ENCODE measurements around the gene PLPPR3.
A peak's percentile ranks its signal among the peaks of the same experiment; 100 is the strongest.

The PLPPR3 gene, protein sequence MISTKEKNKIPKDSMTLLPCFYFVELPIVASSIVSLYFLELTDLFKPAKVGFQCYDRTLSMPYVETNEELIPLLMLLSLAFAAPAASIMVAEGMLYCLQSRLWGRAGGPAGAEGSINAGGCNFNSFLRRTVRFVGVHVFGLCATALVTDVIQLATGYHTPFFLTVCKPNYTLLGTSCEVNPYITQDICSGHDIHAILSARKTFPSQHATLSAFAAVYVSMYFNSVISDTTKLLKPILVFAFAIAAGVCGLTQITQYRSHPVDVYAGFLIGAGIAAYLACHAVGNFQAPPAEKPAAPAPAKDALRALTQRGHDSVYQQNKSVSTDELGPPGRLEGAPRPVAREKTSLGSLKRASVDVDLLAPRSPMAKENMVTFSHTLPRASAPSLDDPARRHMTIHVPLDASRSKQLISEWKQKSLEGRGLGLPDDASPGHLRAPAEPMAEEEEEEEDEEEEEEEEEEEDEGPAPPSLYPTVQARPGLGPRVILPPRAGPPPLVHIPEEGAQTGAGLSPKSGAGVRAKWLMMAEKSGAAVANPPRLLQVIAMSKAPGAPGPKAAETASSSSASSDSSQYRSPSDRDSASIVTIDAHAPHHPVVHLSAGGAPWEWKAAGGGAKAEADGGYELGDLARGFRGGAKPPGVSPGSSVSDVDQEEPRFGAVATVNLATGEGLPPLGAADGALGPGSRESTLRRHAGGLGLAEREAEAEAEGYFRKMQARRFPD

DNA sequence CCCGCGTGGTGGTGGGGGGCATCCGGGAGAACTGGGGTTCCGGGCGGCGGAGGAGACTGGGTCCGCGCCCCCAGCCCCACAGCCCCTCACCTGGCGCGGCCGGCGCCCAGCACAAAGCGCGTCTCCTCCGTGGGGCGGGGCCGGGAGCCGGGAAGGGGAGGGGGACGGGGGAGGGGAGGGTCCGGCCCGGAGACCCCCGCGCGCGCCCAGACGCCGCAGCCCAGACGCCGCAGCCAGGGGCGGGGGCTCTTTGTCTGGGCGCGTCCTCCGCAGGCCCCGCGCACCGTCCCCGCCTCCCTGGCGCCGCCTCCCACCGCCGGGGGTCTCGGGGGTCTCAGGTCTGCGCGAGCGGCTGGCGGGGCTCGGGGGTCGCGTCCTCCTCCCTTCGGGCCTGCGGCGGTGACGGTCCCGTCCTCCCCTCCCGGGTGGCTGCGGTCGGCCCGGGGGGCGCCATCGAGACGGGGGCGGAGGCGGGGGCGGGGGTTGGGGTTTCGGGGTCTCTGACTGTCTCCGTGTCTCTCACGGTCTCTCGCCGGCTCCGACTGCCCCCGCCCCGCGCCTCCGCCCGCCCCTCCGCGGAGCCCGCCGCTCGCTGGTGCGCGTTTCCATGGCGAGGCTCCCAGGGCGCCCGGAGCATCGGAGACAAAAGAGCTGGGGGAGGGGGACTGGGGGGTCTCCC, at the start of gene PLPPR3:
Gene PLPPR3 (minus strand): TSS at position 131 of the 679 bp plus-strand sequence. CDS start 396 bp downstream, outside the sequence.
- DNase-seq (ENCODE audit: low read depth): no peak

DNA sequence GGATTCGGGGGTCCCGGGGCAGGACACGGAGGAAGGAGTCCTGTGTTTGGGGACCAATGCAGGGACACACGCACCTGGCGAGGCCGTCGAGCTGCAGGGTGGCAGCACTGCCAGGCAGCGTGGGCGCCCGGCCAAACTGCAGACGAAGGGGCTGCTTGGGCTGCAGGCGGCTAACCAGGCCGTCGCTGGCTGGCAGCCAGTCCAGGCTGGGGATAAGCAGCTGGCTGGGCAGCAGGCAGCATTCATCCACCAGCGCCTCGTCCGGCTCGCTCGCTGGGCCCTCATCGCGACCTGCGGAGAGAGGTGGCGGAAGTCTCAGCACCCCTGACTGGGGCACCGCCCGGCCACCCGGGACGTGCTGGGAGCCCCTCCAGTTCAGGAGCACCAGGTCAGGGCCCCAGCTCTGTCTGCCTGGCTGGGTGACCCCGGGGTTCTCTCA, 49.2 kb upstream of the PLPPR3 start:
- DNase-seq (ENCODE audit: low read depth): no peak

DNA sequence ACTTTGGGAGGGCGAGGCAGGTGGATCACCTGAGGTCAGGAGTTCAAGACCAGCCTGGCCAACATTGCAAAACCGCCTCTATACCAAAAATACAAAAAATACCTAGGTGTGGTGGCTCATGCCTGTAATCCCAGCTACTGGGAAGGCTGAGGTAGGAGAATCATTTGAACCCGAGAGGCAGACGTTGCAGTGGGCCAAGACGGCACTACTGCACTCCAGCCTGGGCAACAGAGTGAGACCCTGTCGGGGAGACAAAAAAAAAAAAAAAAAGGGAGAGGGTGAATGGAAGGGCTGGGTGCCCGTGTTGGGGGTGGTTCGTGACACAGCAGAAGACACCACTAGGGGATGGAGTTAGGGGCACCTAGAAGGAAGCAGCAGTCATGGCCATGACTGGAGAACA, 48.6 kb upstream of the PLPPR3 start:
- DNase-seq (ENCODE audit: low read depth): no peak

DNA sequence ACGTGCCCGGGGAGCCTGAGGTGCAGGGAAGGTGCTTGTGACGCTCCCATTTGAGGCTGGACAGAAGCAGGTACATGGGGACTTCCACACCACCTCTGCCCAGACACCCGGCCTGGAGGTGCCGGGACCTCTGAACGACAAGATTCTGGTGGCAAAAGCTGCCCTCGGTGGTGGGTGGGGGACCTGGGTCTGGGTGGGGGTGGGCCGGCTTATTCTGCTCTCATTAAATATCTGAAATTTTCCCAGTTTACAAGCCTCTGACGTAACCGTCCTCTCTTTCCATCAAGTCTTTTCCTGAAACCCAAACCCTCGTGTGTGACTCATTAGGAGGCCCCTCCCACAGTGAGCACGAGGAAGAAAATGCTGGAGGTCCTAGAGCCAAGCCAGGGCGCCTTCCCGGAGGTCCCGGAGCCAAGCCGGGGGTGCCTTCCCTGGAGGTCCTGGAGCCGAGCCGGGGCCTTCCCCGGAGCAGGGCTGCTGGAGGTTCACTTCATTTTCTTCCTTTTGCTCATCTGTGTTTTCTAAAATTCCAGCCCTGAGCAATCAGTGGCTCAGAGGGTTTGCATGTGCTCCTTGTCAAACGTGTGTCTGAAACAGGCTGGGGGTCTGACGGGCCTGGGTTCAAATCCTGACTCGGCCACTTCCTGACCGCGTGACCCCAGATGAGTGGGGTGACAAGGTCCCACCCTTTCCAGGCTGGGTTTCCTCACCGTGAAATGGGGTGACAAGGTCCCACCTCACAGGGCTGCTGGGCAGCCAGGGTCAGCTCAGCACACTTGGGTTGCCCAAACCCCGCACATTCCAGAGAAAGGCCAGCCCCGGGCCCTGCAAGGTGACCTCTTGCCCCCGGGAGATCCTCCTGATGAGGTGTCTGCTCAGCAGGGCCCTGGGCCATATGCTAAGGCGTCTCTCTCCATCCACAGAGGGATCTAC, 47.8 kb upstream of the PLPPR3 start:
- no peak for DNase-seq (ENCODE audit: low read depth)

GRCh38 chr19:868458-869244, 46.9 kb upstream of the PLPPR3 start:
- DNase-seq (ENCODE audit: low read depth): no peak

- no peak for DNase-seq (ENCODE audit: low read depth)
These were observed 46.2 kb upstream of the PLPPR3 start for GRCh38 chr19:867855-868457.

DNA sequence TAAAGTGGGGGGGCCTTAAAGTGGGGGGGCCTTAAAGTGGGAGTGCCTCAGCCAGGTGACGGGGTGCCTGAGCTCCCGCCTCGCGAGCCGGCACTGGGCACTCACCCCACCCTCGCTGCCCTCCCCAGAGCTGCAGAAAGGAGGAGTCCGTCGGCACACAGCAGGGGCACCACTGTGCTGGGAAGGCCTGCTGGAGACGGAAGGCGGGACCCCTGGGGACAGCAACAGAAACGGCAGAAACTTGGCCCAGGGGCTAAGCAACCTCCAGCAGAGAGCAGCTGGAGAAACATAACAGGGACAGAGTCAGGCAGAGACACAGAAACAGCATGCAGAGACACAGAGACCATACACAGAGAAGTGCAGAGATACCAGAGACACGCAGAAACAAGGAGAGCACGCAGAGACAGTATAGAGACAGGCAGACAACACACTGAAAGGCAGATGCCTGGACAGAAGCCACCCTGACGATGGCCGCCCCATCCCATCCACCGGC, 45.6 kb upstream of the PLPPR3 start:
- DNase-seq (ENCODE audit: low read depth): no peak

- DNase-seq (ENCODE audit: low read depth): no peak
These were observed 45.1 kb upstream of the PLPPR3 start for GRCh38 chr19:866769-867300.

DNA sequence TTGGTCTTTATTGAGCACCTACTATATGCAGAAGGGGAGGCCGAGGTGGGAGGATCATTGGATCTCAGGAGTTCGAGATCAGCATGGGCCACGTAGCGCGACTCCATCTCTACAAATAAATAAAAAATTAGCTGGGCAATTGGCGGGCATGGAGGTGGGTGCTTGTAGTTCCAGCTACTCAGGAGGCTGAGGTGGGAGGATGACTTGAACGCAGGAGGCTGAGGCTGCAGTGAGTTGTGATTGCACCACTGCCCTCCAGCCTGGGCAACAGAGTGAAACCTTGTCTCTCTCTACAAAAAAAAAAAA, 41.5 kb upstream of the PLPPR3 start:
- no peak for DNase-seq (ENCODE audit: low read depth)

- DNase-seq (ENCODE audit: low read depth): peak; percentile 55
These were observed 41.0 kb upstream of the PLPPR3 start for GRCh38 chr19:862581-863314.

- DNase-seq (ENCODE audit: low read depth): peak; percentile 48
These were observed 40.2 kb upstream of the PLPPR3 start for GRCh38 chr19:861756-862580.

GRCh38 chr19:861141-861755, 39.5 kb upstream of the PLPPR3 start:
- DNase-seq (ENCODE audit: low read depth): no peak

DNA sequence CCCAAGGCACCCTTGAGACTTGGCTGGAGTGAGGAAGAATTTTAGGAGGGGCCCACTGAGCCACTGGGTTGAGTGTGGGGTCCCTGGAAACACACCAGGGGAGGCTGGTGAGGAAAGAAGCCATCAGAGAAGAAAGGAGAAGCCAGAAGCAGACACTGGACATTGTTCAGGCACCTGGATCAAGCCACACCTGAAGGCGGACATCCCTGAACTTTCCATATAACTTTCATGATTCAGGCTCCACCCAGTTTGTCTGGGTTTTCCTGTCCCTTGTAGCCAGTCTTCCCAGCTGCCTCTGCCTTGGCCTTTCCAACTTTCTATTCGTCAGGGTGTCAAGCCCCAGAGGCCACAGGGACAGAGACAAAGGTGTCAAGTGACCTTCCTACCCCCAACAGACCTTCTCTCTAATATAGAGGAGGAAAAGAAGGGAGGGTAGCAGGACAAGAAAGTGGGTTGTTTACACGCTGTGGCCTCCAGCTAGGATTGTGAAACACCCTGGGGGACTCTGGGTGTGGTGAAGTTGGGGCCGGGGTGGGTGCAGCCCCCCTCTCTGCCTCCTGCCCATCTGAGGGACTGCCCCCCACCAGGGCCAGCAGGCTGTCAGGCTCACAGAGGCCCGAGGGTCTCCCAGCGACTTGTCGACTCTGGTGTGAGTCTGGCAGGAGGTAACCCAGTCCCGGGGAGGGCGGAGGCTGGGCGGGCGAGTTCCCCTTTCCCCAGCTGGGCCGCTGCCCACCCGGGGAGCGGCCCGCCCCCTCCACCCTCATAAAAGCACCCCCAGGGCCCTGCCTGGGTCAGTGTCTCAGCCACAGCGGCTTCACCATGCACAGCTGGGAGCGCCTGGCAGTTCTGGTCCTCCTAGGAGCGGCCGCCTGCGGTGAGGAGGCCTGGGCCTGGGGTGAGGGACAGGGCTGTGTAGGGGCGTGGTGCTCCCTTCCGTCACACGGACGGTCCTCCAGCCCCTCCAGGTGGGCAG, 37.4 kb upstream of the PLPPR3 start, which contains the start of gene CFD:
Gene CFD (plus strand): TSS at position 797 of the 976 bp plus-strand sequence. CDS start 26 bp downstream, at position 823.
- DNase-seq (ENCODE audit: low read depth): no peak

GRCh38 chr19:858284-858683, 36.5 kb upstream of the PLPPR3 start:
- no peak for DNase-seq (ENCODE audit: low read depth)

DNA sequence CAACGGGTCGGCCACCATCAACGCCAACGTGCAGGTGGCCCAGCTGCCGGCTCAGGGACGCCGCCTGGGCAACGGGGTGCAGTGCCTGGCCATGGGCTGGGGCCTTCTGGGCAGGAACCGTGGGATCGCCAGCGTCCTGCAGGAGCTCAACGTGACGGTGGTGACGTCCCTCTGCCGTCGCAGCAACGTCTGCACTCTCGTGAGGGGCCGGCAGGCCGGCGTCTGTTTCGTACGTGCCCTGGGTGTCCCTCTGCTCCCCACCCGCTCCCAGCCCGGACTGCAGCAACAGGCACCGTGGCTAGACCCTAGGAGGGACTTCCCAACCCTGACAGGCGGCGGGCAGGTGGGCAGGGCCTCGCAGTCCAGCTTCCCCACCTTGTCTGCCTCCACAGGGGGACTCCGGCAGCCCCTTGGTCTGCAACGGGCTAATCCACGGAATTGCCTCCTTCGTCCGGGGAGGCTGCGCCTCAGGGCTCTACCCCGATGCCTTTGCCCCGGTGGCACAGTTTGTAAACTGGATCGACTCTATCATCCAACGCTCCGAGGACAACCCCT, 33.9 kb upstream of the PLPPR3 start:
- DNase-seq (ENCODE audit: low read depth): no peak

DNA sequence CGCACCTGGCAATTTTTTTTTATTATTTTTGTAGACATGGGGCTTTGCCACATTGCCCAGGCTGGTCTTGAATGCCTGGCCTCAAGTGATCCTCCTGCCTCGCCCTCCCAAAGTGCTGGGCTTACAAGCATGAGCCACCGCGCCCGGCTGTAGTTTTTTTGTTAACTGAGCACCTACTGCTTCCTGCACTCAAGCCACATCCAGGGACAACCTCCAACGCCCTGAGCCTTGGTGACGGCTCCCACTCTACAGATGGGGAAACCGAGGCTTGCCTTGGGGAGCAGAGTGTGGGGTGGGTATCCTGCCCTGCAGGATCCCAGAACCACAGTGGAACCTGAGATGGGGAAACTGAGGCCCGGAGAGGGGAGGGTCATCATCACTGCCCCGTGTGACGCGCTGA, 33.4 kb upstream of the PLPPR3 start:
- DNase-seq (ENCODE audit: low read depth): no peak
